ENCODE measurements around the gene SMARCE1.

Gene SMARCE1

DNA sequence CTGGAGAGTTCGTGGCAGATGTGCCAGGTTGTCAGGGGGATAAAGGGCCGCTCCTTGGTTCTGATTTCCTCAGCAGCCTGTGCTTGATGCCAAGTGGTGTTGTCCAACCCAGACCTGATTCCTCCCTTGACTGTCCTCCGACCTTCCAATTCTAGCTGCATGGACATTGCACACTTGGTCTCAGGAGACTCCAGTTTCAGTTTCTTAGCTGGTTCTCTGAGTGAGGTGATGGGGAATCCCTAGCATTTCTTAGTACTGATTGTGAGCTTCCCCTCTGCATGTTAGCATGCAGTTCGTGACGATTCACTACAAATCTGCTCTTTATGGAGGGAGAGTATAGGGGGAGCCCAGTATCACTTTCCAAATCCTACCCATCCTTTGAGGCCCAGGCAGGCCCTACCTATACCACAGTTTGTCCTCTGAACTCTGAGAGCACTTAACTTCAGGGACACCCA is 70.0 kb downstream of the SMARCE1 start:
- DNase-seq: no peak

DNA sequence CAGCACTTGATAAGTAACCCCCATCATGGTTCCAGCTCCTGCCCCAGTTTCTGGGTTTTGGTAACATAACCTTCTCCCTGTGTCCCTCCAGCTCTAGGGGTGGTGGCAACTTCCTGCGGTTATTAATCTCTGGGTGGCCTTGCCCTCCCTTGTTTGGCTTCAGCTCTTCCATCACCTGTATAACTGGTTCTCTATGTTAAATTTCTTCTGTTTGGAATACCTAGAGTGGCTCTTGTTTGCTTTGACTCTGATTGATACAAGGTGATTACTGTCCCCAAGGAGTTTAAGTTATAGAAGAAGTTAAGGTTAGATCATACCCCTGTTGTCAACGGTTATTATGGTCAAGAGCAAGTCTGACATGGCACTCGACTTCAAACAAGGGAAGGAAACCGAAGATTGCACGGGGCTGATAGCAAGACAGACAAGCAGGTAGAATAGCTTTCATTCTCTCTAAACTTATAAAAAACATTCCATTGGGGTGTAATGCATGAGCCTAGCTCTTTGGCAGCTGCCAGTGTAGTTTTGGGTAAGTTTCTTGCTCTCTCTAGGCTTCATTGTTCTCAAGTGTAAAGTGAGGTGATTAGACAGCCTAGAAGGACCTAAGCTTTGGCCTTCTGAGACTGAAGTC is 71.4 kb downstream of the SMARCE1 start:
- no peak for DNase-seq
